ENCODE measurements around the gene CCNY.

DNA sequence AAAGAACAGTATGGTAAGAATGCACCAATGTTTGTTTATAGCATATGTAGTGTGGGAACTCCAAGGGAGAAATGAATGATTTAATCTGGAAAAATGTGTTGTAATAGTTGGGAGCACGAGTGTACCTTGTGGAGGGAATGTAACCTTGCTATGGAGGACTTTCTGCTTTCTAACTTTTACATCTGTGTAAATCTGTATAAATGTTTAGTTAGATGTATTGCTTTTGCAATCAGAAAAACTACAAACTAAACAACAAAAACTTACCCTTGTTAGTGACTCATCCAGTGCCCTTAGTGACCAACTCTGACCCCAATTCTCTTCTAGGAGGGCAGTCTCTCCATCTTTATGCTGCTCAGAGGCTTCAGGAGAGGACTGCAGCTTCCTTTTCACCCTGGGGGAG, 89.3 kb downstream of the CCNY start:
- TF ChIP-seq, protein P1, sequence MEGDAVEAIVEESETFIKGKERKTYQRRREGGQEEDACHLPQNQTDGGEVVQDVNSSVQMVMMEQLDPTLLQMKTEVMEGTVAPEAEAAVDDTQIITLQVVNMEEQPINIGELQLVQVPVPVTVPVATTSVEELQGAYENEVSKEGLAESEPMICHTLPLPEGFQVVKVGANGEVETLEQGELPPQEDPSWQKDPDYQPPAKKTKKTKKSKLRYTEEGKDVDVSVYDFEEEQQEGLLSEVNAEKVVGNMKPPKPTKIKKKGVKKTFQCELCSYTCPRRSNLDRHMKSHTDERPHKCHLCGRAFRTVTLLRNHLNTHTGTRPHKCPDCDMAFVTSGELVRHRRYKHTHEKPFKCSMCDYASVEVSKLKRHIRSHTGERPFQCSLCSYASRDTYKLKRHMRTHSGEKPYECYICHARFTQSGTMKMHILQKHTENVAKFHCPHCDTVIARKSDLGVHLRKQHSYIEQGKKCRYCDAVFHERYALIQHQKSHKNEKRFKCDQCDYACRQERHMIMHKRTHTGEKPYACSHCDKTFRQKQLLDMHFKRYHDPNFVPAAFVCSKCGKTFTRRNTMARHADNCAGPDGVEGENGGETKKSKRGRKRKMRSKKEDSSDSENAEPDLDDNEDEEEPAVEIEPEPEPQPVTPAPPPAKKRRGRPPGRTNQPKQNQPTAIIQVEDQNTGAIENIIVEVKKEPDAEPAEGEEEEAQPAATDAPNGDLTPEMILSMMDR (IDR thresholded peaks at IDR 0.05 in 4 of 5, conservative IDR thresholded peaks at IDR 0.05 in 1 of 5), result no peak
- TF ChIP-seq POLR2A (IDR thresholded peaks at IDR 0.05), result no peak
